MM.1S (cell line): Measurements from ENCODE around the gene JPH3.

ENCODE experiments used
- CTCF ChIP-seq: fragments of 300-600 bp; sonication (generic); IDR thresholded peaks from 2 replicates; pipeline ENCODE4 v1.5.1; 2016; ENCODE audit warnings: antibody characterized with exemption, low read length, mixed read lengths
- EZH2 ChIP-seq: fragments of 300-600 bp; sonication (generic); optimal IDR thresholded peaks from 2 replicates; pipeline ENCODE3; 2017; ENCODE audit warnings: low read depth, mild to moderate bottlenecking, antibody characterized with exemption, low read length, mixed read lengths
- EZH2phosphoT487 ChIP-seq: fragments of 300-600 bp; sonication (generic); IDR thresholded peaks from 2 replicates; pipeline ENCODE4 v1.6.1; 2018; ENCODE audit warnings: antibody characterized with exemption, low read length

GRCh38 chr16:87554754-87555427 lies 47.4 kb upstream of the JPH3 start:
- TF ChIP-seq EZH2 (no peak), CTCF (no peak), EZH2phosphoT487 (no peak)
